CD4-positive, alpha-beta T cell (primary cell): ENCODE data around the gene DONSON. TPM values are rescaled to one million over a fixed set of nuclear protein-coding genes. Genes with fewer than 3 reads are reported as not detected.
A peak's percentile ranks its signal among the peaks of the same experiment; 100 is the strongest.

Experiments used
- ATAC-seq: fragments of 200-7000 bp; cut with Tn5 transposase; one replicate; pipeline ENCODE4 v1.10.0; 2022; ENCODE audit warnings: mild to moderate bottlenecking; ENCODE audit not compliant: poor library complexity
- CTCF ChIA-PET: fragments of 350-600 bp; sonication (Branson Sonifier 250); formaldehyde crosslinking; loops from one replicate; lab custom pipeline; 2021; ENCODE audit warnings: antibody characterized with exemption, inconsistent platforms; lab: Charles Lee
- POLR2A ChIA-PET: fragments of 350-600 bp; sonication (Branson Sonifier 250); formaldehyde crosslinking; loops from one replicate; lab custom pipeline; 2021; ENCODE audit warnings: antibody characterized with exemption, inconsistent platforms; lab: Charles Lee
- DNase-seq, 14 experiments: peaks; one replicate each; pipeline ENCODE4 v3.0.0-alpha.2; 2013 to 2020; ENCODE audit warnings: mixed read lengths in 2 of 14
- H3K27ac ChIP-seq, 2 donors: one replicate each; pipeline versions ENCODE4 v1.5.1 to v1.7.0; 2013; ENCODE audit warnings: low read length in 2 of 2, low read depth in 1 of 2, mild to moderate bottlenecking in 1 of 2
- H3K27me3 ChIP-seq, 2 experiments: 1 replicate in 1 of 2; 2 replicates in 1 of 2; pipeline versions ENCODE4 v1.6.1 to v1.7.0; 2013; ENCODE audit warnings: low read length in 2 of 2, control low read depth in 1 of 2, mild to moderate bottlenecking in 1 of 2, moderate library complexity in 1 of 2; ENCODE audit not compliant: insufficient read depth in 2 of 2, control insufficient read depth in 1 of 2
- H3K36me3 ChIP-seq: one replicate; pipeline ENCODE4 v1.6.1; 2013; ENCODE audit warnings: low read length, control low read depth; ENCODE audit not compliant: insufficient read depth
- H3K4me1 ChIP-seq: one replicate; pipeline ENCODE4 v1.6.1; 2013; ENCODE audit warnings: low read length, control low read depth; ENCODE audit not compliant: insufficient read depth
- H3K4me3 ChIP-seq: one replicate; pipeline ENCODE4 v1.5.1; 2013; ENCODE audit warnings: mild to moderate bottlenecking, low read length, moderate library complexity
- H3K9me3 ChIP-seq, 2 experiments: 1 replicate in 1 of 2; 2 replicates in 1 of 2; pipeline versions ENCODE4 v1.6.1 to v1.7.0; 2013; ENCODE audit warnings: low read length in 2 of 2, mild to moderate bottlenecking in 2 of 2, control low read depth in 1 of 2, moderate library complexity in 1 of 2; ENCODE audit not compliant: control insufficient read depth in 1 of 2, insufficient read depth in 1 of 2
- H3K27ac Mint-ChIP-seq: one replicate; pipeline ENCODE4 v1.8.0; 2020; ENCODE audit warnings: mixed read lengths
- H3K27me3 Mint-ChIP-seq: one replicate; pipeline ENCODE4 v1.8.0; 2021; ENCODE audit warnings: mixed read lengths
- H3K36me3 Mint-ChIP-seq: one replicate; pipeline ENCODE4 v1.8.0; 2021; ENCODE audit warnings: low read depth, mixed read lengths
- H3K4me1 Mint-ChIP-seq: one replicate; pipeline ENCODE4 v1.8.0; 2021; ENCODE audit warnings: low read depth, mixed read lengths
- H3K4me3 Mint-ChIP-seq: one replicate; pipeline ENCODE4 v1.8.0; 2020; ENCODE audit warnings: mild to moderate bottlenecking, mixed read lengths
- H3K9me3 Mint-ChIP-seq: one replicate; pipeline ENCODE4 v1.8.0; 2020; ENCODE audit warnings: mixed read lengths
- intact Hi-C, 2 experiments: fragments of 100-400 bp; cut with DNase I in 1 of 2; cut with micrococcal nuclease in 1 of 2; formaldehyde crosslinking; loops; one replicate each; pipeline versions ENCODE4 v1.15.1 to v1.9.0; 2023 to 2025; cut with DNase I, micrococcal nuclease
- total RNA-seq, 174 experiments: library from RNA in 2 of 174; stranded (reverse) in 2 of 174; gene quantifications; one replicate each; pipeline ENCODE4 v1.2.3 and lab custom pipeline; 2021 to 2026
- TF ChIP-seq, protein P1 (sequence below): fragments of 200-600 bp; IDR thresholded peaks from one replicate; pipeline ENCODE4 v1.8.0; 2022; ENCODE audit warnings: antibody characterized with exemption, mild to moderate bottlenecking

Gene DONSON
- total RNA-seq, 2 experiments from 2014 or later: 11.9 to 13.5 TPM

DNA sequence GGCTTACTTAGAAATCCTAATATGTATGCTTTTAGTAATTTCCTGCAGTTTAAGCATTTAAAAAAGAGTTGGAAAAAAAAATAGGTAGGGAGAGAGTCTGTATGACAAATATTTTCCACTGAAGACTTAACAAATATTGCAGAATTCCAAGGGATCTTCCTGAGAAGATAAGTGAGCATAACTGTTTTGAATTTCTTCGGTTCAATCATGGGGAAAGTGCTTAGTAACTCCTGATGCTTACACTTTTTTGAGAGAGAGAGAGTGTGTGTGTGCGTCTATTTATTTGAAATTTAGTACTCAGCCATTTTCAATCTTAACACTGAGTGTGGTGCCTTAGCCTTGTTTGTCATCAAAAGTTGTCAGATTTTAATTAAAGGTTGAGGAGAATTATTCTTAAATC, 27.1 kb downstream of the DONSON start:
- Mint-ChIP-seq H3K4me3 (no peak overlapping the region), H3K9me3 (no peaks in the 10 kb centered on the region), H3K4me1 (peaks cover 67% of the 10 kb centered on the region), H3K27me3 (no peaks in the 10 kb centered on the region), H3K27ac (peak overlapping the region; percentile 2), H3K36me3 (peaks cover 77% of the 10 kb centered on the region)
- peaks cover 3% of the 10 kb centered on the region for H3K4me1 ChIP-seq
- H3K27me3 ChIP-seq: no peaks in the 10 kb centered on the region
- peaks cover 75% of the 10 kb centered on the region for H3K36me3 ChIP-seq
- no peak for ATAC-seq
- no peak overlapping the region for H3K27ac ChIP-seq
- POLR2A ChIA-PET: interaction anchor here (0.8 kb wide), 1 partner anchor 18 kb away, joined by 3 read pairs; no protein-coding TSS in a partner anchor
- H3K4me3 ChIP-seq: no peak overlapping the region
- intact Hi-C loops: loop anchor here in 1 of 2 experiments (5.0 kb wide), 1 partner anchor 46 kb away; no protein-coding TSS in a partner anchor
- no peak for DNase-seq
- CTCF ChIA-PET: interaction anchor here (1.5 kb wide), 1 partner anchor 11 kb away, joined by 3 read pairs; no protein-coding TSS in a partner anchor
- TF ChIP-seq, protein P1, sequence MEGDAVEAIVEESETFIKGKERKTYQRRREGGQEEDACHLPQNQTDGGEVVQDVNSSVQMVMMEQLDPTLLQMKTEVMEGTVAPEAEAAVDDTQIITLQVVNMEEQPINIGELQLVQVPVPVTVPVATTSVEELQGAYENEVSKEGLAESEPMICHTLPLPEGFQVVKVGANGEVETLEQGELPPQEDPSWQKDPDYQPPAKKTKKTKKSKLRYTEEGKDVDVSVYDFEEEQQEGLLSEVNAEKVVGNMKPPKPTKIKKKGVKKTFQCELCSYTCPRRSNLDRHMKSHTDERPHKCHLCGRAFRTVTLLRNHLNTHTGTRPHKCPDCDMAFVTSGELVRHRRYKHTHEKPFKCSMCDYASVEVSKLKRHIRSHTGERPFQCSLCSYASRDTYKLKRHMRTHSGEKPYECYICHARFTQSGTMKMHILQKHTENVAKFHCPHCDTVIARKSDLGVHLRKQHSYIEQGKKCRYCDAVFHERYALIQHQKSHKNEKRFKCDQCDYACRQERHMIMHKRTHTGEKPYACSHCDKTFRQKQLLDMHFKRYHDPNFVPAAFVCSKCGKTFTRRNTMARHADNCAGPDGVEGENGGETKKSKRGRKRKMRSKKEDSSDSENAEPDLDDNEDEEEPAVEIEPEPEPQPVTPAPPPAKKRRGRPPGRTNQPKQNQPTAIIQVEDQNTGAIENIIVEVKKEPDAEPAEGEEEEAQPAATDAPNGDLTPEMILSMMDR: no peak
- H3K9me3 ChIP-seq: no peaks in the 10 kb centered on the region

DNA sequence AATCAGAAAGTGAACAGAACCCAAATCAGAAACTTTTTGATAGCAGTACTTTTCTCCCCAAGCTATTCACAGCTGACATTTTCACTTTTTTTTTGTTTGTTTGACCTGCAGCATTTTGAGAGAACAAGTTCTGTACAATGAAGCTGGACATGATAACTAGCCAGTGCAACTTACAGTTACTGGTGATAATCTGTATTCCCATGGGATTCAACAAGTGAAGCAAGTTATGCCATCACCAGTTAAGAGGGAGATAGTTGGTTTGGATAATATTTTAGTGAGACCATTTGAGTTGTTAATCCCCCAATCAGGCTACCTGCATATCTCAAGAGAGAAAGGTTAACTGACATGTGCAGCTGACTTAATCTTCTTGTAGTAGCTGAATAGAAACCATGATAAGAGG, 27.5 kb downstream of the DONSON start:
- intact Hi-C loops: loop anchor here in 1 of 2 experiments (5.0 kb wide), 1 partner anchor 46 kb away; no protein-coding TSS in a partner anchor
- peaks cover 3% of the 10 kb centered on the region for H3K4me1 ChIP-seq
- Mint-ChIP-seq H3K27me3 (no peaks in the 10 kb centered on the region), H3K9me3 (no peaks in the 10 kb centered on the region), H3K36me3 (peaks cover 81% of the 10 kb centered on the region), H3K27ac (no peak overlapping the region), H3K4me3 (no peak overlapping the region), H3K4me1 (peaks cover 68% of the 10 kb centered on the region)
- TF ChIP-seq, protein P1: no peak
- H3K27me3 ChIP-seq: no peaks in the 10 kb centered on the region
- no peak overlapping the region for H3K4me3 ChIP-seq
- CTCF ChIA-PET: interaction anchor here (1.5 kb wide), 1 partner anchor 11 kb away, joined by 3 read pairs; no protein-coding TSS in a partner anchor
- ATAC-seq (no peak), DNase-seq (no peak)
- H3K9me3 ChIP-seq: no peaks in the 10 kb centered on the region
- POLR2A ChIA-PET: interaction anchor here (0.8 to 2.0 kb wide), 2 partner anchors 18 to 27 kb away, joined by 3 to 8 read pairs; partner anchors contain the start of gene DONSON
- H3K27ac ChIP-seq: no peak overlapping the region
- peaks cover 79% of the 10 kb centered on the region for H3K36me3 ChIP-seq

DNA sequence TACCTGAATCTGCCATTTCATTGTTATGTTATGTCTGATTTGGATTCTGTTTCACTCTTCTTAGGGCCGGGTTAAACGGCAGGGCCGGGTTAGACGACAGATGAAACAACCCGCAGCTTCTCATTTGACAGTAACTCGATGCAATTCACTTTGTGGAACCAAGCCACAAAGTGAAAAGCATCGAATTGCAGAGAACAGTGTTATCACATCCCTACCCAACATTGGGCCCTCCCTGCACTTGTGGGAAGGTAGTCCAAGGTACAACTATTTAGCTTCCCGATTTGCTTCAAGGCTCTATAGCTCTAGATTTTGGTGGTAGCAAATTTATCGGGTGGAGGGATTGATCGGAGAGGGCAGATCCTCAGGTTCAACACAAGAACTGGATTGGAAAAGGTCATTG, 28.7 kb downstream of the DONSON start:
- Histone ChIP-seq H3K4me1 (peaks cover 3% of the 10 kb centered on the region), H3K27ac (no peak overlapping the region), H3K9me3 (no peaks in the 10 kb centered on the region), H3K4me3 (no peak overlapping the region), H3K36me3 (peaks cover 85% of the 10 kb centered on the region), H3K27me3 (no peaks in the 10 kb centered on the region)
- Mint-ChIP-seq H3K9me3 (no peaks in the 10 kb centered on the region), H3K27me3 (no peaks in the 10 kb centered on the region), H3K4me1 (peaks cover 76% of the 10 kb centered on the region), H3K36me3 (peaks cover 92% of the 10 kb centered on the region), H3K4me3 (no peak overlapping the region), H3K27ac (no peak overlapping the region)
- ATAC-seq (no peak), DNase-seq (no peak)
- TF ChIP-seq, protein P1: no peak
- intact Hi-C loops: loop anchor here in 1 of 2 experiments (5.0 kb wide), 1 partner anchor 47 kb away; no protein-coding TSS in a partner anchor
- ChIA-PET POLR2A (interaction anchor here (1.1 to 2.0 kb wide), 3 partner anchors 17 to 28 kb away, joined by 3 to 8 read pairs (median 5); partner anchors contain the start of genes DONSON, GART and SON), CTCF (interaction anchor here (1.0 kb wide), 1 partner anchor 24 kb away, joined by 3 read pairs; no protein-coding TSS in a partner anchor)
